DND-41 (cell line): ENCODE measurements around the gene MIS18BP1.

Experiments
- ATAC-seq: fragments of 200-7000 bp; cut with Tn5 transposase; 3 replicates; pipeline ENCODE4 v1.9.1; 2021; ENCODE audit warnings: low read depth; ENCODE audit not compliant: insufficient read depth
- DNase-seq: peaks from one replicate; pipeline ENCODE4 v3.0.0-alpha.2; 2020
- H2AFZ ChIP-seq: 2 replicates; pipeline ENCODE4 v1.6.0; 2012; ENCODE audit warnings: low read depth, low read length
- H3K27ac ChIP-seq: 2 replicates; pipeline ENCODE4 v1.5.1; 2012; ENCODE audit warnings: low read length, inconsistent platforms
- H3K27me3 ChIP-seq: fragments of 200-600 bp; sonication (generic); 2 replicates; pipeline ENCODE4 v1.6.0; 2012; ENCODE audit warnings: low read length, mild to moderate bottlenecking, inconsistent platforms; ENCODE audit not compliant: insufficient read depth, poor library complexity
- H3K36me3 ChIP-seq: 2 replicates; pipeline ENCODE4 v1.5.1; 2012; ENCODE audit warnings: low read length, inconsistent platforms; ENCODE audit not compliant: insufficient read depth
- H3K4me1 ChIP-seq: 2 replicates; pipeline ENCODE4 v1.5.1; 2012; ENCODE audit warnings: mild to moderate bottlenecking, low read length; ENCODE audit not compliant: insufficient read depth
- H3K4me2 ChIP-seq: 2 replicates; pipeline ENCODE4 v1.6.0; 2012; ENCODE audit warnings: mild to moderate bottlenecking, moderate library complexity, low read length, inconsistent platforms; ENCODE audit not compliant: insufficient read depth
- H3K4me3 ChIP-seq, 2 experiments: fragments of 200-600 bp in 1 of 2; shearing (Covaris generic) in 1 of 2; 2 replicates each; pipeline ENCODE4 v1.5.1; 2012 to 2016; ENCODE audit warnings: inconsistent platforms in 2 of 2, low read length in 2 of 2, mild to moderate bottlenecking in 2 of 2, low read depth in 1 of 2, moderate library complexity in 1 of 2
- H3K79me2 ChIP-seq: 2 replicates; pipeline ENCODE4 v1.6.0; 2012; ENCODE audit warnings: low read length, inconsistent platforms; ENCODE audit not compliant: insufficient read depth
- H3K9ac ChIP-seq: 2 replicates; pipeline ENCODE4 v1.6.0; 2012; ENCODE audit warnings: low read depth, mild to moderate bottlenecking, inconsistent platforms, low read length, moderate library complexity
- H3K9me3 ChIP-seq: 2 replicates; pipeline ENCODE4 v1.5.1; 2012; ENCODE audit warnings: low read length, moderate library complexity, mild to moderate bottlenecking, inconsistent platforms; ENCODE audit not compliant: insufficient read depth, severe bottlenecking
- H4K20me1 ChIP-seq: 2 replicates; pipeline ENCODE4 v1.6.0; 2012; ENCODE audit warnings: low read length; ENCODE audit not compliant: insufficient read depth
- EZH2 ChIP-seq: IDR thresholded peaks from 3 replicates; pipeline ENCODE4 v1.6.1; 2012; ENCODE audit warnings: borderline replicate concordance, low read depth, mild to moderate bottlenecking, moderate library complexity, low read length, inconsistent platforms; ENCODE audit not compliant: severe bottlenecking
- TF ChIP-seq, protein P1 (sequence below): IDR thresholded peaks from 2 replicates; pipeline ENCODE4 v1.5.1; 2012; ENCODE audit warnings: borderline replicate concordance, low read length, moderate library complexity, mild to moderate bottlenecking; ENCODE audit not compliant: poor library complexity, severe bottlenecking; ENCODE audit errors: extremely low read depth

MIS18BP1 gene

DNA sequence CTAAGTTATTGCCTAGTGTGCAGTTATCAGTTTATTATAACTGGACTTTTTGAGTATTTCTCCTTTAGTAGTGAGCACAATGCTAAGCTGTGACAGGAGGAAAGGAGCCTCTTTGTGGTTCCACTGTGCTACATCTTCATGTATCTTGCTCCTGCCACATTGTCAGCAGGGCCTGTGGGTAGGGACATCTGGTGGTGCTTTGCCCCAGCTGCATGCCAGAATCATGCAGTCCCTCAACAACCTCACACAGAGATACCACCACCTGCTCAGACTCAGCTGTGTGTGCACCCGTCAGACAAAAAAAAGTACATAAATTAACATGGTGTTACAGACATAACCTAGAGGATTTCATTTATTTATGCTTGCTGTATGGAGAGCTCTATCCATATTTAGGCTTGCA is 51.1 kb downstream of the MIS18BP1 start:
- Histone ChIP-seq H3K27ac (no peak overlapping the region), H2AFZ (no peak overlapping the region), H3K4me1 (no peaks in the 10 kb centered on the region), H3K9me3 (no peaks in the 10 kb centered on the region), H3K27me3 (no peaks in the 10 kb centered on the region), H3K4me2 (no peak overlapping the region), H3K9ac (no peak overlapping the region), H3K36me3 (peaks cover 60% of the 10 kb centered on the region), H3K4me3 (no peak overlapping the region), H3K79me2 (no peaks in the 10 kb centered on the region), H4K20me1 (no peaks in the 10 kb centered on the region)
- DNase-seq = peak; percentile 55
- ATAC-seq = peak; percentile 95
- TF ChIP-seq, protein P1, sequence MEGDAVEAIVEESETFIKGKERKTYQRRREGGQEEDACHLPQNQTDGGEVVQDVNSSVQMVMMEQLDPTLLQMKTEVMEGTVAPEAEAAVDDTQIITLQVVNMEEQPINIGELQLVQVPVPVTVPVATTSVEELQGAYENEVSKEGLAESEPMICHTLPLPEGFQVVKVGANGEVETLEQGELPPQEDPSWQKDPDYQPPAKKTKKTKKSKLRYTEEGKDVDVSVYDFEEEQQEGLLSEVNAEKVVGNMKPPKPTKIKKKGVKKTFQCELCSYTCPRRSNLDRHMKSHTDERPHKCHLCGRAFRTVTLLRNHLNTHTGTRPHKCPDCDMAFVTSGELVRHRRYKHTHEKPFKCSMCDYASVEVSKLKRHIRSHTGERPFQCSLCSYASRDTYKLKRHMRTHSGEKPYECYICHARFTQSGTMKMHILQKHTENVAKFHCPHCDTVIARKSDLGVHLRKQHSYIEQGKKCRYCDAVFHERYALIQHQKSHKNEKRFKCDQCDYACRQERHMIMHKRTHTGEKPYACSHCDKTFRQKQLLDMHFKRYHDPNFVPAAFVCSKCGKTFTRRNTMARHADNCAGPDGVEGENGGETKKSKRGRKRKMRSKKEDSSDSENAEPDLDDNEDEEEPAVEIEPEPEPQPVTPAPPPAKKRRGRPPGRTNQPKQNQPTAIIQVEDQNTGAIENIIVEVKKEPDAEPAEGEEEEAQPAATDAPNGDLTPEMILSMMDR = peak; percentile 58
- no peak for TF ChIP-seq EZH2

GRCh38 chr14:45199230-45199629 is 53.8 kb downstream of the MIS18BP1 start:
- Histone ChIP-seq H3K9ac (no peak overlapping the region), H4K20me1 (no peaks in the 10 kb centered on the region), H3K9me3 (no peaks in the 10 kb centered on the region), H3K27ac (no peak overlapping the region), H3K4me1 (no peaks in the 10 kb centered on the region), H3K36me3 (peaks cover 45% of the 10 kb centered on the region; the same call in 1 of the 2 replicates), H3K79me2 (no peaks in the 10 kb centered on the region), H3K4me3 (no peak overlapping the region), H3K4me2 (no peak overlapping the region), H2AFZ (no peak overlapping the region), H3K27me3 (no peaks in the 10 kb centered on the region)
- ATAC-seq (no peak), DNase-seq (no peak)
- TF ChIP-seq, protein P1 = no peak
- TF ChIP-seq EZH2 = no peak

DNA sequence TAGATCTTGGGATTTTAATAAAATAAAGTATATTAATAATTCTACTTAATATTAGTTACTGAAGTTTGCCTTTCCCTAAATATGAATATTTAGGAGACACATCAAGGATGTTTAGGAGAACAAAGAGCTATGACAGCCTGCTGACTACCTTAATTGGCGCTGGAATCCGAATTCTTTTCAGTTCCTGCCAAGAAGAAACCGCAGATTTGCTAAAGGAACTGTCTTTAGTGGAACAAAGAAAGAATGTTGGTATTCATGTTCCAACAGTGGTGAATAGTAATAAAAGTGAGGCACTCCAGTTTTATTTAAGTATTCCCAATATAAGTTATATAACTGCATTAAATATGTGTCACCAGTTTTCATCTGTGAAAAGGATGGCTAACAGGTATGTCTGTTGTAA is 54.5 kb downstream of the MIS18BP1 start:
- no peaks in the 10 kb centered on the region for H3K79me2 ChIP-seq
- H3K4me1 ChIP-seq = no peaks in the 10 kb centered on the region
- H3K9me3 ChIP-seq = no peaks in the 10 kb centered on the region
- H3K27ac ChIP-seq = no peak overlapping the region
- no peak overlapping the region for H3K9ac ChIP-seq
- TF ChIP-seq, protein P1 = no peak
- no peak for TF ChIP-seq EZH2
- H4K20me1 ChIP-seq = no peaks in the 10 kb centered on the region
- ATAC-seq = no peak
- H3K27me3 ChIP-seq = no peaks in the 10 kb centered on the region
- H2AFZ ChIP-seq = no peak overlapping the region
- DNase-seq = no peak
- H3K4me3 ChIP-seq = no peak overlapping the region
- H3K36me3 ChIP-seq = peaks cover 39% of the 10 kb centered on the region; the same call in 1 of the 2 replicates
- no peak overlapping the region for H3K4me2 ChIP-seq

DNA sequence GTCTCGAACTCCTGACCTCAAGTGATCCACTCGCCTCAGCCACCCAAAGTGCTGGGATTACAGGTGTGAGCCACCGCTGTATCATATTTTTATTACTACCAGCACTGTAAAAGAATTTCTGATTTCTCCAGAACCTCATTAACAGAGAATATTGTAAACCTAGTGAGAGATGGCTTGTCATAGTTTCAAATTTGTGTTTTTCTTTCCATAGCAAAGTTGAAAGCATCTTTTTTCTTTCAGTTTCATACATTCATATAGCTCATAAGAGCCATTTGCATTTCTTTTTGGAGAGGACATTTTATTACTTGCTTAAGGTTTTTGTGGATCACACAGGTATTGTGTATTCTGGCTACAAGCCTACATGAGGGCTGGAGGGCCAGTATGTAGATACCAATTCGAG is 58.0 kb downstream of the MIS18BP1 start:
- DNase-seq = no peak
- Histone ChIP-seq H3K4me1 (no peaks in the 10 kb centered on the region), H3K36me3 (peaks cover 17% of the 10 kb centered on the region), H3K27me3 (no peaks in the 10 kb centered on the region), H3K9ac (no peak overlapping the region), H3K4me3 (no peak overlapping the region), H3K4me2 (no peak overlapping the region), H4K20me1 (no peaks in the 10 kb centered on the region), H3K79me2 (no peaks in the 10 kb centered on the region), H2AFZ (no peak overlapping the region), H3K27ac (no peak overlapping the region), H3K9me3 (no peaks in the 10 kb centered on the region)
- TF ChIP-seq EZH2 = no peak
- ATAC-seq = no peak
